WTC11 (cell line): Measurements from ENCODE around the gene VWA7.

ENCODE experiments used
- GABPB1 ChIP-seq: sonication (generic); formaldehyde crosslinking; IDR thresholded peaks from 2 replicates; pipeline ENCODE4 v1.8.1; 2023; ENCODE audit warnings: mild to moderate bottlenecking, missing genetic modification reagents
- MLX ChIP-seq: sonication (generic); formaldehyde crosslinking; IDR thresholded peaks from 2 replicates; pipeline ENCODE4 v1.8.1; 2023; ENCODE audit warnings: mild to moderate bottlenecking, missing genetic modification reagents, moderate library complexity
- NR1H2 ChIP-seq: sonication (generic); formaldehyde crosslinking; IDR thresholded peaks from 2 replicates; pipeline ENCODE4 v1.9.0; 2021; ENCODE audit warnings: mild to moderate bottlenecking, moderate library complexity, missing genetic modification reagents
- ZBTB21 ChIP-seq: sonication (generic); formaldehyde crosslinking; IDR thresholded peaks from 2 replicates; pipeline ENCODE4 v1.8.1; 2023; ENCODE audit warnings: mild to moderate bottlenecking, missing genetic modification reagents, borderline replicate concordance
- ZNF121 ChIP-seq: sonication (generic); formaldehyde crosslinking; IDR thresholded peaks from 2 replicates; pipeline ENCODE4 v1.8.0; 2023; ENCODE audit warnings: missing genetic modification reagents
- ZNF138 ChIP-seq: sonication (generic); formaldehyde crosslinking; conservative IDR thresholded peaks from 2 replicates; pipeline ENCODE4 v1.8.1; 2022; ENCODE audit warnings: mild to moderate bottlenecking, moderate library complexity, missing genetic modification reagents
- TF ChIP-seq, protein P1 (sequence below): sonication (generic); formaldehyde crosslinking; IDR thresholded peaks from 2 replicates; pipeline ENCODE4 v1.8.0; 2023; ENCODE audit warnings: missing genetic modification reagents
- TF ChIP-seq, protein P2 (sequence below): fragments of 200-600 bp; IDR thresholded peaks from 2 replicates; pipeline ENCODE4 v1.8.0; 2022; ENCODE audit warnings: antibody characterized with exemption
- TF ChIP-seq, protein P3 (sequence below): sonication (generic); formaldehyde crosslinking; IDR thresholded peaks from 2 replicates; pipeline ENCODE4 v1.8.1; 2022; ENCODE audit warnings: mild to moderate bottlenecking, moderate library complexity, missing genetic modification reagents

- TF ChIP-seq, protein P1, sequence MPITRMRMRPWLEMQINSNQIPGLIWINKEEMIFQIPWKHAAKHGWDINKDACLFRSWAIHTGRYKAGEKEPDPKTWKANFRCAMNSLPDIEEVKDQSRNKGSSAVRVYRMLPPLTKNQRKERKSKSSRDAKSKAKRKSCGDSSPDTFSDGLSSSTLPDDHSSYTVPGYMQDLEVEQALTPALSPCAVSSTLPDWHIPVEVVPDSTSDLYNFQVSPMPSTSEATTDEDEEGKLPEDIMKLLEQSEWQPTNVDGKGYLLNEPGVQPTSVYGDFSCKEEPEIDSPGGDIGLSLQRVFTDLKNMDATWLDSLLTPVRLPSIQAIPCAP: no peak
- TF ChIP-seq ZBTB21 (no peak), ZNF138 (no peak), GABPB1 (CRISPR knock-in tag) (peak; percentile 71), MLX (CRISPR knock-in tag) (no peak), NR1H2 (CRISPR knock-in tag) (no peak), ZNF121 (no peak)
- TF ChIP-seq, protein P2, sequence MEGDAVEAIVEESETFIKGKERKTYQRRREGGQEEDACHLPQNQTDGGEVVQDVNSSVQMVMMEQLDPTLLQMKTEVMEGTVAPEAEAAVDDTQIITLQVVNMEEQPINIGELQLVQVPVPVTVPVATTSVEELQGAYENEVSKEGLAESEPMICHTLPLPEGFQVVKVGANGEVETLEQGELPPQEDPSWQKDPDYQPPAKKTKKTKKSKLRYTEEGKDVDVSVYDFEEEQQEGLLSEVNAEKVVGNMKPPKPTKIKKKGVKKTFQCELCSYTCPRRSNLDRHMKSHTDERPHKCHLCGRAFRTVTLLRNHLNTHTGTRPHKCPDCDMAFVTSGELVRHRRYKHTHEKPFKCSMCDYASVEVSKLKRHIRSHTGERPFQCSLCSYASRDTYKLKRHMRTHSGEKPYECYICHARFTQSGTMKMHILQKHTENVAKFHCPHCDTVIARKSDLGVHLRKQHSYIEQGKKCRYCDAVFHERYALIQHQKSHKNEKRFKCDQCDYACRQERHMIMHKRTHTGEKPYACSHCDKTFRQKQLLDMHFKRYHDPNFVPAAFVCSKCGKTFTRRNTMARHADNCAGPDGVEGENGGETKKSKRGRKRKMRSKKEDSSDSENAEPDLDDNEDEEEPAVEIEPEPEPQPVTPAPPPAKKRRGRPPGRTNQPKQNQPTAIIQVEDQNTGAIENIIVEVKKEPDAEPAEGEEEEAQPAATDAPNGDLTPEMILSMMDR: no peak
- TF ChIP-seq, protein P3, sequence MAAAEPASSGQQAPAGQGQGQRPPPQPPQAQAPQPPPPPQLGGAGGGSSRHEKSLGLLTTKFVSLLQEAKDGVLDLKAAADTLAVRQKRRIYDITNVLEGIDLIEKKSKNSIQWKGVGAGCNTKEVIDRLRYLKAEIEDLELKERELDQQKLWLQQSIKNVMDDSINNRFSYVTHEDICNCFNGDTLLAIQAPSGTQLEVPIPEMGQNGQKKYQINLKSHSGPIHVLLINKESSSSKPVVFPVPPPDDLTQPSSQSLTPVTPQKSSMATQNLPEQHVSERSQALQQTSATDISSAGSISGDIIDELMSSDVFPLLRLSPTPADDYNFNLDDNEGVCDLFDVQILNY (CRISPR knock-in tag): no peak
These were observed 40.9 kb downstream of the VWA7 start, which contains the start of gene CLIC1 for GRCh38 chr6:31736021-31736767.
